Retinal pigment epithelial cell (primary cell): ENCODE data around the gene CC2D1A.
A peak's percentile ranks its signal among the peaks of the same experiment; 100 is the strongest.

Source experiments
- DNase-seq: peaks from one replicate; pipeline ENCODE4 v3.0.0-alpha.2; 2010; ENCODE audit warnings: low read depth
- H3K4me3 ChIP-seq: 2 replicates; pipeline ENCODE4 v1.5.1; 2011; ENCODE audit warnings: mild to moderate bottlenecking, low read length, control low read depth, moderate library complexity
- TF ChIP-seq, protein P1 (sequence below): conservative IDR thresholded peaks from 2 replicates; pipeline ENCODE4 v1.5.1; 2011; ENCODE audit warnings: low read depth, low read length, control low read depth, inconsistent platforms

CC2D1A gene

DNA sequence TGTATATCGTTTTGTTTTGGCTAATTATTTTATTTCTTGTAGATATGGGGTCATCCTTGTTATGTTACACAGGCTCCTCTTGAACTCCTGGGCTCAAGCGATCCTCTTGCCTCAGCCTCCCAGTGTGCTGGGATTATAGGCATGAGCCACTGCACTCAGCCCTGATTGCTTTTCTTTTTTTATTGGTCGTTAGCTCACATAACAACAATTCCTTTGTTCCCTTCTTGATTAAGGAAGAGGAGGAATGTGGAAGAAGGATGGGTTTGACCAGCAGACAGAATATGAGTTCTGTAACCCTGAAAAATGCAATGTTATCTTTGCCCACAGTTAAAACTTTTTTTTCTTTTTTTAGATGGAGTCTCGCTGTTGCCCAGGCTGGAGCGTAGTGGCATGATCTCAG, 11.4 kb upstream of the CC2D1A start:
- no peak for DNase-seq
- TF ChIP-seq, protein P1, sequence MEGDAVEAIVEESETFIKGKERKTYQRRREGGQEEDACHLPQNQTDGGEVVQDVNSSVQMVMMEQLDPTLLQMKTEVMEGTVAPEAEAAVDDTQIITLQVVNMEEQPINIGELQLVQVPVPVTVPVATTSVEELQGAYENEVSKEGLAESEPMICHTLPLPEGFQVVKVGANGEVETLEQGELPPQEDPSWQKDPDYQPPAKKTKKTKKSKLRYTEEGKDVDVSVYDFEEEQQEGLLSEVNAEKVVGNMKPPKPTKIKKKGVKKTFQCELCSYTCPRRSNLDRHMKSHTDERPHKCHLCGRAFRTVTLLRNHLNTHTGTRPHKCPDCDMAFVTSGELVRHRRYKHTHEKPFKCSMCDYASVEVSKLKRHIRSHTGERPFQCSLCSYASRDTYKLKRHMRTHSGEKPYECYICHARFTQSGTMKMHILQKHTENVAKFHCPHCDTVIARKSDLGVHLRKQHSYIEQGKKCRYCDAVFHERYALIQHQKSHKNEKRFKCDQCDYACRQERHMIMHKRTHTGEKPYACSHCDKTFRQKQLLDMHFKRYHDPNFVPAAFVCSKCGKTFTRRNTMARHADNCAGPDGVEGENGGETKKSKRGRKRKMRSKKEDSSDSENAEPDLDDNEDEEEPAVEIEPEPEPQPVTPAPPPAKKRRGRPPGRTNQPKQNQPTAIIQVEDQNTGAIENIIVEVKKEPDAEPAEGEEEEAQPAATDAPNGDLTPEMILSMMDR, result no peak
- H3K4me3 ChIP-seq, result no peak overlapping the region

DNA sequence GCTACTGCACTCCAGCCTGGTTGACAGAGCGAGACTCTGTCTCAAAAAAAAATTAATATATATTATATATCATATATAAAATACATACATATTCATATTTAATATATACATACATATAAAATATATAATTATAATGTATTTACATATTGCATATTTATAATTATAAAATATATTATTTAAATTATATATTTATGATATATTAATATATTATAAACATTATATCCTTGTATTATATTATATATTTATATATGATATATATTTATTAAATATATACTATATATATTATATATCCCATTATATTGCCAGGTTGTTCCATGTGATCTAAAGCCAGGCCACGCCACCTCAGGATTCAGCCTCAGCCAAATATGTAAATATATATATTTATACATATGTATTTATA, 9.8 kb upstream of the CC2D1A start:
- no peak for DNase-seq
- no peak overlapping the region for H3K4me3 ChIP-seq
- TF ChIP-seq, protein P1, result no peak

DNA sequence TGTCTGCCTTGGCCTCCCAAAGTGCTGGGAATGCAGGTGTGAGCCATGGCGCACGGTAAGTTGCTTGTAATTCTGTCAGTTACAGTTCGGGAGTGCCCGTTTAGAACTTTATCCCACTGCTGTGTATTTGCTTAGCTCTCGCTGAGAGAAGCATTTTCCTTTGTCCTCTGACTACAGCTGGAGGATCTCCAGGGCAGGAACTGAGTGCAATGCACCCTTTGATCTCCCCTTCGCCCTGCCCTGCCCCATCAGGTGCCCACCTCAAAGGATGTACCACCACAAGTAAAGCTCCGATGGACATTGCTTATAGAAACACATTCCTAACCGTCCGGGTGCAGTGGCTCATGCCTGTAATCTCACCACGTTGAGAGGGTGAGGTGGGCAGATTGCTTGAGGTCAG, 6.6 kb upstream of the CC2D1A start:
- no peak overlapping the region for H3K4me3 ChIP-seq
- DNase-seq, result no peak
- TF ChIP-seq, protein P1, result no peak

DNA sequence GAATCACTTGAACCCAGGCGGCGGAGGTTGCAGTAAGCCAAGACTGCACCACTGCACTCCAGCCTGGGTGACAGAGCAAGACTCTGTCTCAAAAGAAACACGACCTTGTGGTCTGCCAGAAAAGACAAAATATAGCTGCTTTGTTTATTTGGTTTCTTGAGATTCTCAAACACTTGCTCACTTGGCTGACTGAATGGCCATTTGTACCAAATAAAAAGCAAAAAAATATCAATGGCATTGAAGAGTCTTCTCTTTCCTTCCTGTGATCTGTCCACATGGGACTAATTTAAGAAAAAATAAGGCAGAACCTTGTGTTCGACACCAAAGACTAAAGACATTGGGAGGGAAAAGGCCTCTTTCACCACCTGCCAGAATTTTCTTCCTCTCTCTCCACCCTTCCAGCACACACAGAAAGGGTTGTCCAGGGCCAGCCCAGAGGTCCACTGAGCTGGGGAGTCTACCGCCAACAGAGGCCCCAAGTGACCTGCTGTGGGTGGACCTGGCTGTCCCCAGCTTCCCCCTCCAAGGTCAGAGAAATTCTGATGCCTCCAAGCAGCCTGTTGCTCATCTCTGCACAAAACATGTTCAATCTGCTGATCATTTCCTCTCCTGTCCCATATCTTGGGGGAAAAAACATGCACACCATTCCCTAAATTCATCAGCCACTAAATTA, 6.0 kb upstream of the CC2D1A start:
- no peak for DNase-seq
- TF ChIP-seq, protein P1, result no peak

DNA sequence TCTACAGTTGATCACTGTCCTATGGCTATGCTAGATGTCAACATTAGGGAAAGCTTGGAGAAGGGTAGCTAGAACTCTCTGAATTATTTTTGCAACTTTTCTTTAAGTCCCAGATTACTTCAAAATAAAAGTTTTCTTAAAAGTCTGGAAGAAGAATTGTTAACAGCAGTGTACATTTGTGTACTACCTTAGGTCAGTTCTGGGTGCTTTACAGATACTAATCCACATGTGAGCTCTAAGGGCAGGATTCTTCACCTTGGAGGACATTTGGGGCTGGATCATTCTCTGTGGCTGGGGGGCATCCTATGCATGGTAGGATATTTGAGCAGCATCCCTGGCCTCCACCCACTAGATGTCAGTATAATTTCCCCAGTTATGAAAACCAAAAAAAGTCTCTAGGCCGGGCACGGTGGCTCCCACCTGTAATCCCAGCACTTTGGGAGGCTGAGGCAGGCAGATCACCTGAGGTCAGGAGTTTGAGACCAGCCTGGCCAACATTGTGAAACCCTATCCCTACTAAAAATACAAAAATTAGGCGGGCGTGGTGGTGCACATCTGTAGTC, 2.9 kb upstream of the CC2D1A start:
- no peak overlapping the region for H3K4me3 ChIP-seq
- TF ChIP-seq, protein P1, result peak; percentile 49
- DNase-seq, result no peak

More for the DNA sequence above, 6.0 kb upstream of the CC2D1A start:
- no peak overlapping the region for H3K4me3 ChIP-seq

DNA sequence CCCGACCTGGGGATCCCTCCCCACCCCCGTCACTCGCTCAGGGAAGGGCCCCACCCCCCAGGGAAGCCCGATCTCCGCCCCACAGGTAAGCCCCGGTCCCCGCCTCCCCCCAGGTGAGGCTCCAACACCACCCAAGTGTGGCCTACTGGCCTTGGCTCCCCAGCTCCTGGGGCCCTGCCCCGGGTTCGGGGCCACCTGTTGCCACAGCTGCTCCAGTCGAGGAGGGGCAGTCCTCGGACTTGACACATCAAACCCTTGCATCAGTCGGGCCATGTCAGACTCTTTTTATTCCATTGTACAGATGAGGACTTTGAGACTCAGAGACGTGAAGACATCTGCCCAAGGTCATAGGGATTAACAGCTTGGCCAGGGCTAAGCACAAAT, 512 bp downstream of the CC2D1A start:
- peak overlapping the region; percentile 74 for H3K4me3 ChIP-seq
- DNase-seq, result no peak
- TF ChIP-seq, protein P1, result no peak

DNA sequence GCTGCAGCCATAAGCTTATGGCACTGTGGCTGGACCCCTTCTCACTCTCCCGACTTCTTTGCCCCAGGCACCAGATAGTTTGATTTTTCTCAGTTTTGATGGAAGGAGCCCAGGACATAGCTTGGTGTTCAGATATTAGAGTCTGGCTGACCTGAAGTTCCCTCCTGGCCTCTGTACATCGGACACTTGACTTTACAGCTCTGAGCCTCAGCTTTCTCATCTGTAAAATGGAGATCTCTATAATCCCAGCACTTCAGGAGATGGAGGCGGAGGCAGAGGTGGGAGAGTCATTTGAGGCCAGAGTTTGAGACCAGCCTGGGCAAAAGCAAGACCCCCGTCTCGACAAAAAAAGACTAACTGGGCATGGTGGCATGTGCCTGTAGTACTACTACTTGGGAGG, 909 bp downstream of the CC2D1A start:
- TF ChIP-seq, protein P1, result no peak
- no peak for DNase-seq
- H3K4me3 ChIP-seq, result peak overlapping the region; percentile 74
